ENCODE data around the gene CHN2.

DNA sequence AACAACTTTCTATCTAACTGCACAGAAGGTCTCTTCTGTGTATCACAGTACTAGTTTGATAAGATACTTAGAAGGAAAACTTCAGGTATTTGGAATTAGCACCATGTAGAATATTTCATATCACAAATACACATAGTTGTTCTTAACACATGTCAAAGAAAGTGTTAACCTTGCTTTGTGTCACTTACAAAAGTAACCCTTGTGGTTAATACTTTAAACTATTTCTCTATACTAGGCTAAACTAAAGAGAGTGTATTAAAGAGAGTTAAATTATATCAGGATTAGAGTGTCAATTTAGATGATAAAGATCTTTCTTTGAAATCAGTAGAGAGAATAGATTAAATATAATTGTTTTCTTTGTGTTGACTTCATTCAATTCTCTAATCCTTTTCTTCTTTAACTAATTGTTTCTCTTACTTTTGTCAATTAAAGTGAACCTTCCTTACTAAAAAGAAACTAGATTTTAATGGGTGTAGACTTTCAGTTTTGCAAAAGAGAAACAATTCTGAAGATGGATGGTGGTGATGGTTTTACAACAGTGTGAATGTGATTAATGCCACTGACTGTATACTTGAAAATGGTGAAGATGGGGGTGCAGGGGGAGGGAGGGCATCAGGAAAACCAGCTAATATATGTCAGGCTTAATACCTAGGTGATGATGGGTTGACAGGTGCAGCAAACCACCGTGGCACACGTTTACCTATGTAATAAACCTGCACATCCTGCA, 67.8 kb downstream of the CHN2 start:
- TF ChIP-seq, protein P1, sequence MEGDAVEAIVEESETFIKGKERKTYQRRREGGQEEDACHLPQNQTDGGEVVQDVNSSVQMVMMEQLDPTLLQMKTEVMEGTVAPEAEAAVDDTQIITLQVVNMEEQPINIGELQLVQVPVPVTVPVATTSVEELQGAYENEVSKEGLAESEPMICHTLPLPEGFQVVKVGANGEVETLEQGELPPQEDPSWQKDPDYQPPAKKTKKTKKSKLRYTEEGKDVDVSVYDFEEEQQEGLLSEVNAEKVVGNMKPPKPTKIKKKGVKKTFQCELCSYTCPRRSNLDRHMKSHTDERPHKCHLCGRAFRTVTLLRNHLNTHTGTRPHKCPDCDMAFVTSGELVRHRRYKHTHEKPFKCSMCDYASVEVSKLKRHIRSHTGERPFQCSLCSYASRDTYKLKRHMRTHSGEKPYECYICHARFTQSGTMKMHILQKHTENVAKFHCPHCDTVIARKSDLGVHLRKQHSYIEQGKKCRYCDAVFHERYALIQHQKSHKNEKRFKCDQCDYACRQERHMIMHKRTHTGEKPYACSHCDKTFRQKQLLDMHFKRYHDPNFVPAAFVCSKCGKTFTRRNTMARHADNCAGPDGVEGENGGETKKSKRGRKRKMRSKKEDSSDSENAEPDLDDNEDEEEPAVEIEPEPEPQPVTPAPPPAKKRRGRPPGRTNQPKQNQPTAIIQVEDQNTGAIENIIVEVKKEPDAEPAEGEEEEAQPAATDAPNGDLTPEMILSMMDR (IDR thresholded peaks at IDR 0.05 in 2 of 3, conservative IDR thresholded peaks at IDR 0.05 in 1 of 3; ENCODE audit: borderline replicate concordance in 1 of 3, insufficient read depth in 1 of 3, low read depth in 2 of 3, low read length in 2 of 3) = no peak
- TF ChIP-seq POLR2A (IDR thresholded peaks at IDR 0.05; ENCODE audit: borderline replicate concordance, extremely low read depth, insufficient read depth, insufficient read length) (no peak), EZH2phosphoT487 (IDR thresholded peaks at IDR 0.05; ENCODE audit: borderline replicate concordance) (no peak), RAD21 (IDR thresholded peaks at IDR 0.05; ENCODE audit: low read depth) (no peak), CEBPB (IDR thresholded peaks at IDR 0.05; ENCODE audit: low read depth) (no peak), EZH2 (IDR thresholded peaks at IDR 0.05) (no peak), CBX3 (IDR thresholded peaks at IDR 0.05; ENCODE audit: low read depth) (no peak), YY1 (IDR thresholded peaks at IDR 0.05; ENCODE audit: extremely low read depth, insufficient replicate concordance, low read depth, low read length) (no peak)

All from HCT116 (cell line).